Fibroblast of the aortic adventitia (primary cell): ENCODE measurements around the gene MGAT5. TPM values are rescaled to one million over a fixed set of nuclear protein-coding genes. Genes with fewer than 3 reads are reported as not detected.
A peak's percentile ranks its signal among the peaks of the same experiment; 100 is the strongest.
"Not testable (repeated sequence)": the region's sequence is repeated elsewhere in the genome, so short reads cannot be mapped to it uniquely, and the experiment has no call there.

ENCODE experiments used
- DNase-seq: peaks from one replicate; pipeline ENCODE4 v3.0.0-alpha.2; 2010; ENCODE audit warnings: low read depth
- H3K4me3 ChIP-seq: 2 replicates; pipeline ENCODE4 v1.5.1; 2011; ENCODE audit warnings: low read depth, mild to moderate bottlenecking, control low read depth, low read length, moderate library complexity
- CTCF ChIP-seq: IDR thresholded peaks from 2 replicates; pipeline ENCODE4 v1.5.1; 2011; ENCODE audit warnings: mild to moderate bottlenecking, low read length, control low read depth, inconsistent platforms; ENCODE audit not compliant: insufficient read depth
- total RNA-seq: library from RNA; depleted of rRNA; stranded (reverse); fragments of >200 nt; gene quantifications from 2 replicates; pipeline ENCODE4 v1.2.3, GENCODE V29; 2012; ENCODE audit warnings: low replicate concordance

Gene MGAT5
- total RNA-seq, 1 donor, result 46.5 TPM

GRCh38 chr2:134293719-134294537 is 40.1 kb downstream of the MGAT5 start:
- TF ChIP-seq CTCF, result no peak
- no peak for DNase-seq
- no peak overlapping the region for H3K4me3 ChIP-seq

GRCh38 chr2:134294598-134294997 is 40.7 kb downstream of the MGAT5 start:
- not testable (repeated sequence) for DNase-seq, H3K4me3 ChIP-seq

GRCh38 chr2:134295441-134295840 is 41.6 kb downstream of the MGAT5 start:
- TF ChIP-seq CTCF, result no peak
- H3K4me3 ChIP-seq, result no peak overlapping the region
- no peak for DNase-seq

GRCh38 chr2:134296301-134296700 is 42.4 kb downstream of the MGAT5 start:
- DNase-seq, result no peak
- TF ChIP-seq CTCF, result no peak
- H3K4me3 ChIP-seq, result no peak overlapping the region

GRCh38 chr2:134299334-134299733 is 45.5 kb downstream of the MGAT5 start:
- H3K4me3 ChIP-seq, result no peak overlapping the region
- no peak for TF ChIP-seq CTCF
- DNase-seq, result no peak

GRCh38 chr2:134300585-134300984 is 46.7 kb downstream of the MGAT5 start:
- no peak for TF ChIP-seq CTCF
- no peak for DNase-seq
- no peak overlapping the region for H3K4me3 ChIP-seq

- TF ChIP-seq CTCF, result no peak
- DNase-seq, result peak; percentile 81
- H3K4me3 ChIP-seq, result peak overlapping the region; percentile 36
Observed at GRCh38 chr2:134301099-134301927, 47.4 kb downstream of the MGAT5 start.
